GM20431 (cell line): ENCODE results near the gene CAPN15.
"Not testable (repeated sequence)": the region's sequence is repeated elsewhere in the genome, so short reads cannot be mapped to it uniquely, and the experiment has no call there.

Experiments
- in situ Hi-C: fragments of 300-500 bp; cut with MseI, MboI; formaldehyde crosslinking; loops from one replicate; pipeline ENCODE4 v1.15.0; 2020; ENCODE audit warnings: low sequenced_read_pairs; ENCODE audit not compliant: unreplicated experiment

Gene CAPN15

GRCh38 chr16:588889-589657, 61.6 kb downstream of the CAPN15 start:
- in situ Hi-C loops, result no loop called here

GRCh38 chr16:589658-590187, 62.2 kb downstream of the CAPN15 start, which contains the start of gene RAB40C:
Gene RAB40C (plus strand): TSS chr16:590066. CDS start chr16:590292, 226 bp downstream.
- in situ Hi-C loops, result no loop called here

- in situ Hi-C loops, result no loop called here
These were observed 62.8 kb downstream of the CAPN15 start for GRCh38 chr16:590188-590814.

GRCh38 chr16:590815-591200, 63.3 kb downstream of the CAPN15 start:
- in situ Hi-C loops, result no loop called here

GRCh38 chr16:591231-591630, 63.7 kb downstream of the CAPN15 start:
- in situ Hi-C loops, result no loop called here

- in situ Hi-C loops, result no loop called here
These were observed 64.5 kb downstream of the CAPN15 start for GRCh38 chr16:591892-592517.

- in situ Hi-C loops, result no loop called here
These were observed 65.2 kb downstream of the CAPN15 start for GRCh38 chr16:592518-593306.

GRCh38 chr16:593406-593805, 65.9 kb downstream of the CAPN15 start:
- in situ Hi-C loops, result no loop called here

GRCh38 chr16:593807-594206, 66.3 kb downstream of the CAPN15 start:
- in situ Hi-C loops, result no loop called here

GRCh38 chr16:595094-595528, 67.6 kb downstream of the CAPN15 start:
- in situ Hi-C loops, result no loop called here

- in situ Hi-C loops, result no loop called here
These were observed 68.6 kb downstream of the CAPN15 start for GRCh38 chr16:595942-596735.

- in situ Hi-C loops, result no loop called here
These were observed 69.2 kb downstream of the CAPN15 start for GRCh38 chr16:596736-597060.

GRCh38 chr16:597655-598054, 70.1 kb downstream of the CAPN15 start:
- in situ Hi-C loops, result not testable (repeated sequence)

- in situ Hi-C loops, result no loop called here
These were observed 71.6 kb downstream of the CAPN15 start for GRCh38 chr16:598823-599739.

- in situ Hi-C loops, result no loop called here
These were observed 73.3 kb downstream of the CAPN15 start for GRCh38 chr16:600781-601180.

- in situ Hi-C loops, result no loop called here
These were observed 76.4 kb downstream of the CAPN15 start for GRCh38 chr16:603933-604332.
